ENCODE results near the gene PAX7. TPM values are rescaled to one million over a fixed set of nuclear protein-coding genes. Genes with fewer than 3 reads are reported as not detected.

The PAX7 gene
- total and polyA plus RNA-seq, 2 of the 4 experiments (the other 2 are of a cell fraction), result not detected

DNA sequence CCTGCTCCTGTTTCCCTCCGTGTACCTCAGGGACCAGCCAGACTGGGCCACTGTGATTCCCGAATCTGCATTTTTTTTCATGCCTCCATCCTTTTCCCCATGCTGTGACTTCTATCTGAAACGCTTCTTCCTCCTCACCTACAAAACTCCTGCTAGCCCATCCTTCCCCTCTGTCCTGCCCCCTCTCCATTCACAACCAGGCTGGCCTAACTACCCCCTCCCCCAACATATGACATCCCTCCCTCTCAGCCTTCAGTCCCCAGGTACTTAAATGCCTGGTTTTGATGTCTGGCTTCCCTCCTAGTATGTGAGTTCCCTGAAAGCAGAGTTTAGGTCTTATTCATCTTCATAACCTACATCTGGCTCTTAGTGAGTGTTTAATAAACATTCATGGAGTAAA, 146.1 kb downstream of the PAX7 start:
- no peak overlapping the region for H2BK120ac ChIP-seq (ENCODE audit: low read depth, low read length)
- H3K27ac ChIP-seq (ENCODE audit: insufficient read depth, low read length), result no peak overlapping the region
- H3K18ac ChIP-seq (ENCODE audit: low read depth, low read length), result no peak overlapping the region
- H2AK5ac ChIP-seq (ENCODE audit: low read depth, low read length), result no peak overlapping the region
- H3K56ac ChIP-seq (ENCODE audit: extremely low read depth, insufficient read depth, low read length), result no peak overlapping the region
- in situ Hi-C loops (cut with MboI; ENCODE audit: low sequenced_read_pairs), result no loop called here
- H3K4me2 ChIP-seq (ENCODE audit: low read depth, low read length), result no peak overlapping the region
- H3K9me1 ChIP-seq (ENCODE audit: insufficient read depth, low read length), result no peaks in the 10 kb centered on the region
- 10% methylated on average over 2 of the region's 3 CpGs; no CpG with 5 or more reads in 1 of the 2 experiments for WGBS, 2 experiments (ENCODE audit: extremely low coverage in 2 of 2, insufficient read length in 1 of 2)
- H3K4me1 ChIP-seq (ENCODE audit: control insufficient read depth, insufficient read depth, low read length), result no peaks in the 10 kb centered on the region
- no peak overlapping the region for H2BK15ac ChIP-seq (ENCODE audit: low read depth, low read length)
- no TSS peak for BruUV-seq (replicated peaks)
- no peaks in the 10 kb centered on the region for H3K9me3 ChIP-seq (ENCODE audit: control insufficient read depth, insufficient read depth, low read length)
- TF ChIP-seq, protein P1, sequence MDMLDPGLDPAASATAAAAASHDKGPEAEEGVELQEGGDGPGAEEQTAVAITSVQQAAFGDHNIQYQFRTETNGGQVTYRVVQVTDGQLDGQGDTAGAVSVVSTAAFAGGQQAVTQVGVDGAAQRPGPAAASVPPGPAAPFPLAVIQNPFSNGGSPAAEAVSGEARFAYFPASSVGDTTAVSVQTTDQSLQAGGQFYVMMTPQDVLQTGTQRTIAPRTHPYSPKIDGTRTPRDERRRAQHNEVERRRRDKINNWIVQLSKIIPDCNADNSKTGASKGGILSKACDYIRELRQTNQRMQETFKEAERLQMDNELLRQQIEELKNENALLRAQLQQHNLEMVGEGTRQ (IDR thresholded peaks at IDR 0.05; ENCODE audit: low read depth, low read length), result no peak
- TF ChIP-seq CHD1 (IDR thresholded peaks at IDR 0.05; ENCODE audit: low read depth, low read length), result no peak
- TF ChIP-seq NFE2L2 (IDR thresholded peaks at IDR 0.05; ENCODE audit: low read depth, low read length), result no peak
- TF ChIP-seq, protein P2, sequence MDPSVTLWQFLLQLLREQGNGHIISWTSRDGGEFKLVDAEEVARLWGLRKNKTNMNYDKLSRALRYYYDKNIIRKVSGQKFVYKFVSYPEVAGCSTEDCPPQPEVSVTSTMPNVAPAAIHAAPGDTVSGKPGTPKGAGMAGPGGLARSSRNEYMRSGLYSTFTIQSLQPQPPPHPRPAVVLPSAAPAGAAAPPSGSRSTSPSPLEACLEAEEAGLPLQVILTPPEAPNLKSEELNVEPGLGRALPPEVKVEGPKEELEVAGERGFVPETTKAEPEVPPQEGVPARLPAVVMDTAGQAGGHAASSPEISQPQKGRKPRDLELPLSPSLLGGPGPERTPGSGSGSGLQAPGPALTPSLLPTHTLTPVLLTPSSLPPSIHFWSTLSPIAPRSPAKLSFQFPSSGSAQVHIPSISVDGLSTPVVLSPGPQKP (IDR thresholded peaks at IDR 0.05; ENCODE audit: borderline replicate concordance, low read depth, low read length), result no peak
- no peak for TF ChIP-seq BHLHE40 (IDR thresholded peaks at IDR 0.05; ENCODE audit: low read depth, low read length)
- no peak for TF ChIP-seq POLR2A (IDR thresholded peaks at IDR 0.05; ENCODE audit: low read depth, low read length)
- TF ChIP-seq, protein P3, sequence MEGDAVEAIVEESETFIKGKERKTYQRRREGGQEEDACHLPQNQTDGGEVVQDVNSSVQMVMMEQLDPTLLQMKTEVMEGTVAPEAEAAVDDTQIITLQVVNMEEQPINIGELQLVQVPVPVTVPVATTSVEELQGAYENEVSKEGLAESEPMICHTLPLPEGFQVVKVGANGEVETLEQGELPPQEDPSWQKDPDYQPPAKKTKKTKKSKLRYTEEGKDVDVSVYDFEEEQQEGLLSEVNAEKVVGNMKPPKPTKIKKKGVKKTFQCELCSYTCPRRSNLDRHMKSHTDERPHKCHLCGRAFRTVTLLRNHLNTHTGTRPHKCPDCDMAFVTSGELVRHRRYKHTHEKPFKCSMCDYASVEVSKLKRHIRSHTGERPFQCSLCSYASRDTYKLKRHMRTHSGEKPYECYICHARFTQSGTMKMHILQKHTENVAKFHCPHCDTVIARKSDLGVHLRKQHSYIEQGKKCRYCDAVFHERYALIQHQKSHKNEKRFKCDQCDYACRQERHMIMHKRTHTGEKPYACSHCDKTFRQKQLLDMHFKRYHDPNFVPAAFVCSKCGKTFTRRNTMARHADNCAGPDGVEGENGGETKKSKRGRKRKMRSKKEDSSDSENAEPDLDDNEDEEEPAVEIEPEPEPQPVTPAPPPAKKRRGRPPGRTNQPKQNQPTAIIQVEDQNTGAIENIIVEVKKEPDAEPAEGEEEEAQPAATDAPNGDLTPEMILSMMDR (conservative IDR thresholded peaks at IDR 0.05; ENCODE audit: low read depth, low read length), result no peak
- no peak for TF ChIP-seq RAD21 (IDR thresholded peaks at IDR 0.05; ENCODE audit: low read length)
- no peak for TF ChIP-seq CEBPB (IDR thresholded peaks at IDR 0.05; ENCODE audit: low read depth, low read length)
- TF ChIP-seq RFX5 (IDR thresholded peaks at IDR 0.05; ENCODE audit: low read depth, low read length), result no peak
- TF ChIP-seq MAFK (IDR thresholded peaks at IDR 0.05; ENCODE audit: low read depth, low read length), result no peak
- TF ChIP-seq MAZ (IDR thresholded peaks at IDR 0.05; ENCODE audit: borderline replicate concordance, low read depth, low read length), result no peak
- TF ChIP-seq FOS (IDR thresholded peaks at IDR 0.05; ENCODE audit: low read depth, low read length), result no peak
- TF ChIP-seq MXI1 (IDR thresholded peaks at IDR 0.05; ENCODE audit: borderline replicate concordance, low read depth, low read length), result no peak
- no peak for TF ChIP-seq SMC3 (IDR thresholded peaks at IDR 0.05; ENCODE audit: low read depth, low read length)
- no peak for TF ChIP-seq RCOR1 (IDR thresholded peaks at IDR 0.05; ENCODE audit: insufficient replicate concordance, low read length)
- H4K8ac ChIP-seq (ENCODE audit: low read depth in 2 of 2, low read length in 2 of 2), result no peak overlapping the region
- intact Hi-C loops (cut with micrococcal nuclease), result no loop called here
- DNase-seq (no peak), ATAC-seq (ENCODE audit: low read depth) (no peak)
- H4K20me1 ChIP-seq (ENCODE audit: insufficient read depth, low read length), result no peaks in the 10 kb centered on the region
- H4K5ac ChIP-seq (ENCODE audit: low read depth, low read length), result no peak overlapping the region
- no peak overlapping the region for H3K4ac ChIP-seq (ENCODE audit: low read depth, low read length)
- no peak overlapping the region for H3K14ac ChIP-seq (replicated peaks; ENCODE audit: low read depth, low read length)
- H3K27me3 ChIP-seq (ENCODE audit: control insufficient read depth, insufficient read depth, low read length), result peaks cover 7% of the 10 kb centered on the region
- H3K23ac ChIP-seq (ENCODE audit: low read depth, low read length), result no peak overlapping the region
- no peak overlapping the region for H2AFZ ChIP-seq (replicated peaks; ENCODE audit: low read length, poor library complexity)
- ChIA-PET POLR2A (ENCODE audit: unreplicated experiment) (no interaction called here), CTCF (no interaction called here)
- no peak overlapping the region for H2BK5ac ChIP-seq (ENCODE audit: low read depth, low read length, poor library complexity, severe bottlenecking)
- H2AK9ac ChIP-seq (replicated peaks; ENCODE audit: low read depth, low read length, poor library complexity), result no peak overlapping the region
- dilution Hi-C loops (cut with HindIII; ENCODE audit: low sequenced_read_pairs, unreplicated experiment), result no loop called here
- no peak overlapping the region for H3K9ac ChIP-seq (ENCODE audit: low read depth, low read length)
- no peak overlapping the region for H4K91ac ChIP-seq (ENCODE audit: insufficient read depth, low read depth, low read length)
- no peaks in the 10 kb centered on the region for H3K79me1 ChIP-seq (ENCODE audit: low read depth in 1 of 2, low read length in 2 of 2)
- no peak overlapping the region for H3K4me3 ChIP-seq (ENCODE audit: insufficient read depth, low read depth, low read length)
- no peak overlapping the region for H2BK20ac ChIP-seq (ENCODE audit: low read depth, low read length)
- H3K36me3 ChIP-seq (ENCODE audit: control insufficient read depth, insufficient read depth, low read length), result no peaks in the 10 kb centered on the region

Measured in IMR-90 (cell line).